ENCODE results near the gene SV2C. TPM values are rescaled to one million over a fixed set of nuclear protein-coding genes. Genes with fewer than 3 reads are reported as not detected.
"Not testable (repeated sequence)": the region's sequence is repeated elsewhere in the genome, so short reads cannot be mapped to it uniquely, and the experiment has no call there.

The SV2C gene
- total RNA-seq, 1 donor from 2014 or later = 3.4 TPM

DNA sequence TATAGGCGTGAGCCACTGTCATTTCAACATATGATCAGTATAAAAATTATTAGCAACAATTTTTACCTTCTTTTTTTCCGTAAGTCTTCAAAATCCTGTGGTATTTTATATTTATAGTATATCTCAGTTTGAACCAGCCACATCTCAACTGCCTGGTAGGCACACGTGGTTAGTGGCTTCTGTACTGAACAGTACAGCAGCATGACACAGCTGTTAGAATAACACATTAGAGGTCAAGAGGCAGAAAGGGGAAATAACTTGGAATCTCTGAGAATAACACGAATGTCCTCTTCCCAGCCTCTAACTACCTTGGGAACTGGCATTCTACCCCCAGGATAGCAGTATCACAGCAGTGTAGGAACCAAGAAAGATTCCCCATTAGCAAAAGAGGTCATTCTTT, 211.4 kb downstream of the SV2C start:
- DNase-seq (ENCODE audit: extremely low spot score in 2 of 2) = no peak
- no peak overlapping the region for H3K4me3 ChIP-seq
- H3K4me1 ChIP-seq = no peaks in the 10 kb centered on the region
- H3K36me3 ChIP-seq = no peaks in the 10 kb centered on the region
- intact Hi-C loops (cut with DNase I) = no loop called here
- H3K27ac ChIP-seq = no peak overlapping the region
- H3K9me3 ChIP-seq = no peaks in the 10 kb centered on the region
- H3K27me3 ChIP-seq = no peaks in the 10 kb centered on the region
- TF ChIP-seq POLR2AphosphoS5 (IDR thresholded peaks at IDR 0.05; ENCODE audit: insufficient read depth in 1 of 2, low read depth in 1 of 2) (no peak), POLR2A (IDR thresholded peaks at IDR 0.05) (no peak)
- TF ChIP-seq, protein P1, sequence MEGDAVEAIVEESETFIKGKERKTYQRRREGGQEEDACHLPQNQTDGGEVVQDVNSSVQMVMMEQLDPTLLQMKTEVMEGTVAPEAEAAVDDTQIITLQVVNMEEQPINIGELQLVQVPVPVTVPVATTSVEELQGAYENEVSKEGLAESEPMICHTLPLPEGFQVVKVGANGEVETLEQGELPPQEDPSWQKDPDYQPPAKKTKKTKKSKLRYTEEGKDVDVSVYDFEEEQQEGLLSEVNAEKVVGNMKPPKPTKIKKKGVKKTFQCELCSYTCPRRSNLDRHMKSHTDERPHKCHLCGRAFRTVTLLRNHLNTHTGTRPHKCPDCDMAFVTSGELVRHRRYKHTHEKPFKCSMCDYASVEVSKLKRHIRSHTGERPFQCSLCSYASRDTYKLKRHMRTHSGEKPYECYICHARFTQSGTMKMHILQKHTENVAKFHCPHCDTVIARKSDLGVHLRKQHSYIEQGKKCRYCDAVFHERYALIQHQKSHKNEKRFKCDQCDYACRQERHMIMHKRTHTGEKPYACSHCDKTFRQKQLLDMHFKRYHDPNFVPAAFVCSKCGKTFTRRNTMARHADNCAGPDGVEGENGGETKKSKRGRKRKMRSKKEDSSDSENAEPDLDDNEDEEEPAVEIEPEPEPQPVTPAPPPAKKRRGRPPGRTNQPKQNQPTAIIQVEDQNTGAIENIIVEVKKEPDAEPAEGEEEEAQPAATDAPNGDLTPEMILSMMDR (IDR thresholded peaks at IDR 0.05) = no peak

DNA sequence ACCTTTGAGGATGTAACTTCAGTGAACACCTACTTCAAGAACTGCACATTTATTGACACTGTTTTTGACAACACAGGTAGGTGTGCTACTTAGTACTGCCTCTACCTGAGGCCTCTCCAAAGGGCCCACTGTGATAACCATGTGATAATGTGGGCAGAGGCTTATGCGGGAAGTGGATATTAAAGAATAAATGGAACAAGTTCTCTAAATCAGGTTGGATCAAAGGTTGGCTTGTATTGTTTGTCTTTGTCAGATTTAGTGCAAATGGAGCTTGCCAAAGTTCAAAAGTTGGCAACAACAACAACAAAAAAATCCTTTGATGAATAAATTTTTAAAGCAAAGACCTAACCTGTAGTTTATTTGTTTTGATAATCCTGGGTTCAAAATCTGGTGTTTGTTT, 215.7 kb downstream of the SV2C start:
- intact Hi-C loops (cut with DNase I) = no loop called here
- no peaks in the 10 kb centered on the region for H3K4me1 ChIP-seq
- TF ChIP-seq, protein P1 (IDR thresholded peaks at IDR 0.05) = no peak
- no peak for TF ChIP-seq POLR2A (IDR thresholded peaks at IDR 0.05)
- H3K4me3 ChIP-seq = no peak overlapping the region
- H3K36me3 ChIP-seq = no peaks in the 10 kb centered on the region
- H3K27ac ChIP-seq = no peak overlapping the region
- H3K9me3 ChIP-seq = no peaks in the 10 kb centered on the region
- no peak for DNase-seq (ENCODE audit: extremely low spot score in 2 of 2)
- H3K27me3 ChIP-seq = no peaks in the 10 kb centered on the region

DNA sequence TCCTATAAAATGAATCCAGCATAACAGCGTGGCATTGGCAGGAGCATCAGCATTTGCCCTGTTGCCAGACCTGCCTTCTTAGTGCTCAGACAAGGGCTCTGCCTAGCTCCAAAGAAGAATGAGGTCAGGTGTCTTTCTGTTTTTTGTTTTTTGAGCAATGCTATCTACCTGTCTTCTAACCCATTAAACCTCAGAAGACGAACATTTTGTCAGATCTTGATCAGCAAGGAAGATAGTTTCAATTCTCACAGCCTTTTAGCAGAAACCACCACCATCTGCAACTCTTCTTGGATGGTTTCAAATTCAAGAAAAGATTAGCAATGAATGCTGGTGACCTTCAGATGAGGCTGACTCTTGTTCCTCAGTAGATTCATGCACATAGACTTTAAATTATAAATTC, 216.4 kb downstream of the SV2C start:
- H3K4me1 ChIP-seq = no peaks in the 10 kb centered on the region
- no peak overlapping the region for H3K4me3 ChIP-seq
- no peak overlapping the region for H3K27ac ChIP-seq
- no peaks in the 10 kb centered on the region for H3K27me3 ChIP-seq
- no peaks in the 10 kb centered on the region for H3K36me3 ChIP-seq
- intact Hi-C loops (cut with DNase I) = no loop called here
- no peaks in the 10 kb centered on the region for H3K9me3 ChIP-seq
- TF ChIP-seq, protein P1 (IDR thresholded peaks at IDR 0.05) = no peak
- TF ChIP-seq POLR2A (IDR thresholded peaks at IDR 0.05) = no peak
- TF ChIP-seq POLR2AphosphoS5 (IDR thresholded peaks at IDR 0.05; ENCODE audit: insufficient read depth in 1 of 2, low read depth in 1 of 2) = no peak
- DNase-seq (ENCODE audit: extremely low spot score in 2 of 2) = no peak

DNA sequence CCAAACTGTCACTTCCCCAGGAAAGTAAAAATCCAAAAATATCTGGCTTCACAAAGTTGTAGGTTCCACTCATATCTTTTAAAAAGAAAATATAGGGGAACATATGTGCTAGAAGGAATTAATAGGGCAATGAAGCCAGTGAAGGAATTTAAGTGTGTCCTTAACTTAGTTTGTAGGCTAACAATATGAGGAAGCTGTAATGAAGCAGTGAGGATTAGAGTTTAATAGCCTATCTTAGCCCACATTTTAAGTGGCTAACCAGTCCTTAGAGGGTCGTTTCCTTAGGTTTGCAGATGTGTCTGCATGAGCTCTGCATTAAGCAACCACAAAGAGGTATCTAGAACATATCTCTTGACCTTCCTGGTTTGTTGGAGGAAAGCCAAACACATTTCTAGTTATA, 218.7 kb downstream of the SV2C start:
- DNase-seq (ENCODE audit: extremely low spot score in 2 of 2); H3K4me1 ChIP-seq; H3K27ac ChIP-seq; H3K36me3 ChIP-seq; H3K9me3 ChIP-seq; H3K4me3 ChIP-seq; H3K27me3 ChIP-seq; intact Hi-C loops (cut with DNase I): not testable (repeated sequence)

DNA sequence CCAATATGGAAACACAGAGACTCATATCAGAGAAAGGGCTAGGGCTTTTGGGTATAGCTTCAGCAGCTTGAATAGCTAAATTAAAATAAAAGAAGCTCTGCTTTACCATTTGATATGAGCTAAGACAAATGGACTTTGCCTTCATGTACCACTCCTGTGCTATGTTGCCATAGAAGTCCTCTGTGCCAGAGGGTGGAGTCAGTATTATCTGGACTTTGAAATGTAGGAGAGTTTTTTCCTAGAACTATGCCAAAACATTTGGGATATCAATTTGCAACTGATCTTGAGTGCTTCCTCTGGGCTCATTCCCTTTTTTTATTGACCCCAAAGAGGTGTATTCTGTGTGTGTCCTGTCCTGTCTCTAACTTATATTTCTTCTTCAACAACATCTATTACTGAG, 219.5 kb downstream of the SV2C start:
- H3K4me3 ChIP-seq; H3K4me1 ChIP-seq; H3K27me3 ChIP-seq; H3K9me3 ChIP-seq; H3K36me3 ChIP-seq; DNase-seq (ENCODE audit: extremely low spot score in 2 of 2); H3K27ac ChIP-seq; intact Hi-C loops (cut with DNase I): not testable (repeated sequence)

DNA sequence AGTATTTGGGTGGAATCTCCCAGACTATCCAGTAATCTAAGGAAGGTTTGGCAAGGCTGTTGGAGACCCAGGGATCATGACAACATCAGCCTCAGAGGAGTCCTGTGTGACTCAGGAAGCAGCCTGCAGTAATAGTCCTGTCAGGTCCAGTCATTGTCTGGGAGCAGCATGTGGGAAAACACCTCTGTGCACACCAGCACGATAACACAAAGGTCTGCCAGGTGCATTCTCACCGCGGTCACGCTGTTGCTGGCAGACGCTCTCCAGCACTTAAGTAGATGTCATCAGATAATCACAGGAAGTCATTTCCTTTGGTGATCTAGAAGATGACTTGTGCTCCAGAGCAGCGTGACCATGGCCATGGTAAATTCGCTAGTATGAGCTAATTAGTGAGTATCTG, 220.7 kb downstream of the SV2C start:
- H3K27me3 ChIP-seq = no peaks in the 10 kb centered on the region
- no peaks in the 10 kb centered on the region for H3K9me3 ChIP-seq
- H3K4me1 ChIP-seq = no peaks in the 10 kb centered on the region
- H3K27ac ChIP-seq = no peak overlapping the region
- no peak for DNase-seq (ENCODE audit: extremely low spot score in 2 of 2)
- H3K4me3 ChIP-seq = no peak overlapping the region
- TF ChIP-seq, protein P1 (IDR thresholded peaks at IDR 0.05) = no peak
- TF ChIP-seq POLR2A (IDR thresholded peaks at IDR 0.05) (no peak), POLR2AphosphoS5 (IDR thresholded peaks at IDR 0.05; ENCODE audit: insufficient read depth in 1 of 2, low read depth in 1 of 2) (no peak)
- no peaks in the 10 kb centered on the region for H3K36me3 ChIP-seq
- intact Hi-C loops (cut with DNase I) = no loop called here

Measured in vagina (tissue), 2 donors.